ENCODE data around the gene CLASP1. TPM values are rescaled to one million over a fixed set of nuclear protein-coding genes. Genes with fewer than 3 reads are reported as not detected.
"Not testable (repeated sequence)": the region's sequence is repeated elsewhere in the genome, so short reads cannot be mapped to it uniquely, and the experiment has no call there.

The CLASP1 gene
- polyA plus RNA-seq, 1 donor (not counting 4 experiments of a cell fraction or from before 2014, with no cell fraction given): 16.7 TPM

- no peaks in the 10 kb centered on the region for H3K27me3 ChIP-seq (ENCODE audit: control insufficient read depth, extremely low read depth, insufficient read depth, low read length)
- H3K4me2 ChIP-seq (ENCODE audit: control insufficient read depth, extremely low read depth, insufficient read depth, low read depth, low read length): no peak overlapping the region
- no peak overlapping the region for H2AFZ ChIP-seq (ENCODE audit: control insufficient read depth, low read length)
- no peaks in the 10 kb centered on the region for H3K79me2 ChIP-seq (ENCODE audit: control insufficient read depth, insufficient read depth, low read length)
- TF ChIP-seq EZH2 (IDR thresholded peaks at IDR 0.05; ENCODE audit: low read length): no peak
- no peak for TF ChIP-seq CTCF (optimal IDR thresholded peaks at IDR 0.05 in 1 of 3, IDR thresholded peaks at IDR 0.05 in 1 of 3, conservative IDR thresholded peaks at IDR 0.05 in 1 of 3; ENCODE audit: extremely low read depth in 1 of 3, insufficient read depth in 2 of 3, low read length in 3 of 3)
- DNase-seq (ENCODE audit: low read depth, low spot score) (no peak), FAIRE-seq (no peak)
- H3K27ac ChIP-seq (ENCODE audit: control insufficient read depth, insufficient read depth, low read length): no peak overlapping the region
- no peaks in the 10 kb centered on the region for H3K9me3 ChIP-seq (ENCODE audit: control insufficient read depth, low read depth, low read length)
- no peaks in the 10 kb centered on the region for H4K20me1 ChIP-seq (ENCODE audit: control insufficient read depth, extremely low read depth, insufficient read depth, low read length)
- no peak overlapping the region for H3K9ac ChIP-seq (ENCODE audit: control insufficient read depth, extremely low read depth, insufficient read depth, low read length)
- H3K9me1 ChIP-seq (ENCODE audit: control insufficient read depth, extremely low read depth, insufficient read depth, low read length): no peaks in the 10 kb centered on the region
- H3K4me1 ChIP-seq (ENCODE audit: control insufficient read depth, extremely low read depth, insufficient read depth, low read length): peaks cover 26% of the 10 kb centered on the region
- no peak overlapping the region for H3K4me3 ChIP-seq (ENCODE audit: control insufficient read depth in 2 of 3, extremely low read depth in 1 of 3, insufficient read depth in 2 of 3, low read depth in 1 of 3, low read length in 3 of 3)
- dilution Hi-C loops (cut with MboI; ENCODE audit: extremely low pct_ligation_motif_present, low sequenced_read_pairs): no loop called here
- no peaks in the 10 kb centered on the region for H3K36me3 ChIP-seq (ENCODE audit: control insufficient read depth in 2 of 2, extremely low read depth in 1 of 2, insufficient read depth in 2 of 2, low read length in 2 of 2)
These were observed 13.4 kb upstream of the CLASP1 start for GRCh38 chr2:121662656-121663055.

- DNase-seq (ENCODE audit: low read depth, low spot score): no peak
- H4K20me1 ChIP-seq (ENCODE audit: control insufficient read depth, extremely low read depth, insufficient read depth, low read length): no peaks in the 10 kb centered on the region
- H3K79me2 ChIP-seq (ENCODE audit: control insufficient read depth, insufficient read depth, low read length): no peaks in the 10 kb centered on the region
- peaks cover 11% of the 10 kb centered on the region for H3K4me1 ChIP-seq (ENCODE audit: control insufficient read depth, extremely low read depth, insufficient read depth, low read length)
- H2AFZ ChIP-seq (ENCODE audit: control insufficient read depth, low read length): no peak overlapping the region
- H3K9ac ChIP-seq (ENCODE audit: control insufficient read depth, extremely low read depth, insufficient read depth, low read length): no peak overlapping the region
- H3K27me3 ChIP-seq (ENCODE audit: control insufficient read depth, extremely low read depth, insufficient read depth, low read length): no peaks in the 10 kb centered on the region
- TF ChIP-seq CTCF (optimal IDR thresholded peaks at IDR 0.05 in 1 of 3, IDR thresholded peaks at IDR 0.05 in 1 of 3, conservative IDR thresholded peaks at IDR 0.05 in 1 of 3; ENCODE audit: extremely low read depth in 1 of 3, insufficient read depth in 2 of 3, low read length in 3 of 3) (no peak), EZH2 (IDR thresholded peaks at IDR 0.05; ENCODE audit: low read length) (no peak)
- no peaks in the 10 kb centered on the region for H3K36me3 ChIP-seq (ENCODE audit: control insufficient read depth in 2 of 2, extremely low read depth in 1 of 2, insufficient read depth in 2 of 2, low read length in 2 of 2)
- no peak overlapping the region for H3K4me2 ChIP-seq (ENCODE audit: control insufficient read depth, extremely low read depth, insufficient read depth, low read depth, low read length)
- no peak overlapping the region for H3K4me3 ChIP-seq (ENCODE audit: control insufficient read depth in 2 of 3, extremely low read depth in 1 of 3, insufficient read depth in 2 of 3, low read depth in 1 of 3, low read length in 3 of 3)
- no peak for FAIRE-seq
- dilution Hi-C loops (cut with MboI; ENCODE audit: extremely low pct_ligation_motif_present, low sequenced_read_pairs): no loop called here
- H3K9me1 ChIP-seq (ENCODE audit: control insufficient read depth, extremely low read depth, insufficient read depth, low read length): no peaks in the 10 kb centered on the region
- H3K27ac ChIP-seq (ENCODE audit: control insufficient read depth, insufficient read depth, low read length): no peak overlapping the region
- H3K9me3 ChIP-seq (ENCODE audit: control insufficient read depth, low read depth, low read length): no peaks in the 10 kb centered on the region
These were observed 10.7 kb upstream of the CLASP1 start for GRCh38 chr2:121659933-121660332.

GRCh38 chr2:121658393-121658792, 9.1 kb upstream of the CLASP1 start:
- H2AFZ ChIP-seq (ENCODE audit: control insufficient read depth, low read length); DNase-seq (ENCODE audit: low read depth, low spot score); dilution Hi-C loops (cut with MboI; ENCODE audit: extremely low pct_ligation_motif_present, low sequenced_read_pairs); FAIRE-seq; H3K4me1 ChIP-seq (ENCODE audit: control insufficient read depth, extremely low read depth, insufficient read depth, low read length); H3K4me2 ChIP-seq (ENCODE audit: control insufficient read depth, extremely low read depth, insufficient read depth, low read depth, low read length); H3K27me3 ChIP-seq (ENCODE audit: control insufficient read depth, extremely low read depth, insufficient read depth, low read length); H3K9me3 ChIP-seq (ENCODE audit: control insufficient read depth, low read depth, low read length); H3K36me3 ChIP-seq (ENCODE audit: control insufficient read depth in 2 of 2, extremely low read depth in 1 of 2, insufficient read depth in 2 of 2, low read length in 2 of 2); H3K9me1 ChIP-seq (ENCODE audit: control insufficient read depth, extremely low read depth, insufficient read depth, low read length); H3K79me2 ChIP-seq (ENCODE audit: control insufficient read depth, insufficient read depth, low read length); H4K20me1 ChIP-seq (ENCODE audit: control insufficient read depth, extremely low read depth, insufficient read depth, low read length); H3K27ac ChIP-seq (ENCODE audit: control insufficient read depth, insufficient read depth, low read length); H3K9ac ChIP-seq (ENCODE audit: control insufficient read depth, extremely low read depth, insufficient read depth, low read length); H3K4me3 ChIP-seq (ENCODE audit: control insufficient read depth in 2 of 3, extremely low read depth in 1 of 3, insufficient read depth in 2 of 3, low read depth in 1 of 3, low read length in 3 of 3): not testable (repeated sequence)

Data from keratinocyte (primary cell).